ENCODE results near the gene CLPTM1L. TPM values are rescaled to one million over a fixed set of nuclear protein-coding genes. Genes with fewer than 3 reads are reported as not detected.
"Not testable (repeated sequence)": the region's sequence is repeated elsewhere in the genome, so short reads cannot be mapped to it uniquely, and the experiment has no call there.

Gene CLPTM1L
- total RNA-seq, 1 donor from 2014 or later, result 169 TPM

GRCh38 chr5:1278656-1279442 is 66.0 kb downstream of the CLPTM1L start:
- DNase-seq (ENCODE audit: low read depth), result peak; percentile 18

- no peak for DNase-seq (ENCODE audit: low read depth)
Measured at GRCh38 chr5:1278216-1278615, 66.7 kb downstream of the CLPTM1L start.

- no peak for DNase-seq (ENCODE audit: low read depth)
Measured at GRCh38 chr5:1277781-1278180, 67.1 kb downstream of the CLPTM1L start.

- DNase-seq (ENCODE audit: low read depth), result no peak
Measured at GRCh38 chr5:1277331-1277730, 67.6 kb downstream of the CLPTM1L start.

GRCh38 chr5:1276930-1277329 is 68.0 kb downstream of the CLPTM1L start:
- no peak for DNase-seq (ENCODE audit: low read depth)

GRCh38 chr5:1275397-1276391 is 69.2 kb downstream of the CLPTM1L start:
- not testable (repeated sequence) for DNase-seq (ENCODE audit: low read depth)

- DNase-seq (ENCODE audit: low read depth), result no peak
Measured at GRCh38 chr5:1274471-1274870, 70.4 kb downstream of the CLPTM1L start.

- no peak for DNase-seq (ENCODE audit: low read depth)
Measured at GRCh38 chr5:1273745-1274144, 71.2 kb downstream of the CLPTM1L start.

GRCh38 chr5:1272201-1272600 is 72.7 kb downstream of the CLPTM1L start:
- no peak for DNase-seq (ENCODE audit: low read depth)

- no peak for DNase-seq (ENCODE audit: low read depth)
Measured at GRCh38 chr5:1270933-1271914, 73.7 kb downstream of the CLPTM1L start.

GRCh38 chr5:1270426-1270825 is 74.5 kb downstream of the CLPTM1L start:
- DNase-seq (ENCODE audit: low read depth), result no peak

- no peak for DNase-seq (ENCODE audit: low read depth)
Measured at GRCh38 chr5:1268666-1269065, 76.2 kb downstream of the CLPTM1L start.

GRCh38 chr5:1268056-1268455 is 76.8 kb downstream of the CLPTM1L start:
- no peak for DNase-seq (ENCODE audit: low read depth)

Small RNAs within 50 kb of the gene (microRNA-seq; reads per million reads assigned to microRNA genes)
- gene MIR4457, result not detected

Other genes with a start within 250 kb of the CLPTM1L start
- gene SLC12A7, start 233.0 kb downstream of the CLPTM1L start, total RNA-seq, result 38.0 and 77.2 TPM in 2 replicates
- 0.31 TPM in 1 of 2 replicates, not detected in the other for gene SLC6A19, start 143.5 kb downstream of the CLPTM1L start, total RNA-seq
- gene SLC6A18, start 119.7 kb downstream of the CLPTM1L start, total RNA-seq, result not detected in 2 replicates
- gene TERT, start 50.0 kb downstream of the CLPTM1L start, total RNA-seq, result 165 and 184 TPM in 2 replicates
- 0.16 TPM in 1 of 2 replicates, not detected in the other for gene SLC6A3, start 100.3 kb upstream of the CLPTM1L start, total RNA-seq
- gene LPCAT1, start 178.9 kb upstream of the CLPTM1L start, total RNA-seq, result 7.1 and 16.5 TPM in 2 replicates

All from myocyte (in vitro differentiated cells).